Heart right ventricle (tissue), 16 donors: ENCODE measurements around the gene KCNN3. TPM values are rescaled to one million over a fixed set of nuclear protein-coding genes. Genes with fewer than 3 reads are reported as not detected.

Source experiments
- ATAC-seq, 8 donors: fragments of 200-7000 bp; cut with Tn5 transposase; one replicate each; pipeline ENCODE4 v1.9.1; 2020; ENCODE audit warnings: mild to moderate bottlenecking in 8 of 8, moderate library complexity in 8 of 8, moderate number of reproducible peaks in 1 of 8
- DNase-seq, 2 donors: peaks; one replicate each; pipeline ENCODE4 v3.0.0-alpha.2; 2020
- H3K27ac ChIP-seq, 10 donors: fragments of 200-600 bp; sonication (generic) in 2 of 10; one replicate each; pipeline versions ENCODE4 v1.5.0 to v1.8.0; 2020 to 2022; ENCODE audit warnings: mild to moderate bottlenecking in 3 of 10
- H3K27me3 ChIP-seq, 7 donors: fragments of 200-600 bp; one replicate each; pipeline ENCODE4 v1.8.0; 2021 to 2022; ENCODE audit warnings: mild to moderate bottlenecking in 2 of 7
- H3K36me3 ChIP-seq, 9 donors: fragments of 200-600 bp; sonication (generic) in 1 of 9; one replicate each; pipeline versions ENCODE4 v1.5.0 to v1.8.0; 2020 to 2022; ENCODE audit warnings: mild to moderate bottlenecking in 2 of 9
- H3K4me1 ChIP-seq, 9 donors: fragments of 200-600 bp; sonication (generic) in 1 of 9; one replicate each; pipeline versions ENCODE4 v1.5.0 to v1.8.0; 2020 to 2022; ENCODE audit warnings: mild to moderate bottlenecking in 4 of 9
- H3K4me3 ChIP-seq, 10 donors: fragments of 200-600 bp; sonication (generic) in 2 of 10; one replicate each; pipeline versions ENCODE4 v1.5.0 to v1.8.0; 2020 to 2022; ENCODE audit warnings: mild to moderate bottlenecking in 7 of 10, moderate library complexity in 2 of 10
- H3K9me3 ChIP-seq, 11 donors: fragments of 200-600 bp in 10 of 11; sonication (generic) in 2 of 11; one replicate each; pipeline versions ENCODE4 v1.5.0 to v1.8.0; 2013 to 2022; ENCODE audit warnings: mild to moderate bottlenecking in 2 of 11, control low read depth in 1 of 11, moderate library complexity in 1 of 11
- CTCF ChIP-seq, 9 donors: fragments of 200-600 bp; sonication (generic) in 2 of 9; IDR thresholded peaks; one replicate each; pipeline versions ENCODE4 v1.5.0 to v1.8.0; 2021 to 2022; ENCODE audit warnings: antibody characterized with exemption in 9 of 9, mild to moderate bottlenecking in 5 of 9, moderate library complexity in 1 of 9
- WGBS, 2 donors: extraction: QIAGEN DNeasy Blood & Tissue Kit; methylation state at CpG; one replicate each; pipeline ENCODE4 v1.1.7; 2013; ENCODE audit warnings: inconsistent platforms in 1 of 2; 5-methylcytosine and 5-hydroxymethylcytosine counted together
- intact Hi-C, 10 donors: fragments of 100-400 bp; cut with DNase I; formaldehyde crosslinking; loops; one replicate each; pipeline versions ENCODE4 v1.11.1 to v1.14.2; 2022
- polyA plus RNA-seq, 2 donors: library from polyadenylated mRNA; stranded (reverse); fragments of 200-250 nt; gene quantifications; one replicate each; pipeline ENCODE4 v1.2.3, GENCODE V29; 2013
- total RNA-seq, 10 donors: library from RNA; stranded (reverse); fragmentation: NEBNext Ultra II Directional in 3 of 10; extraction: Animal tissue kit (Norgen Biotek cat#: 25700) in 3 of 10; gene quantifications; one replicate each; pipeline versions ENCODE4 v1.2.1 to v1.2.4, GENCODE V29; 2021 to 2023
- donor health status: Arrhythmogenic right ventricular cardiomyopathy.
- donor health status: ischemic (EF 13 %, LVEDD 7.1; RV severe dilation, severe dysfunction).
- donor health status: healthy with polysubstance abuse.
- donor health status: DM: no; HTN: yes; CAD: no.
- donor health status: DM: no; HTN: no; CAD: no.
- donor health status: ischemic (EF 25% LVEDD 6.9; RV normal size, moderate dysfunction).
- donor health status: ischemic (EF 25% LVEDD 5.7; RV mildly dilated, moderate dysfunction).
- donor health status: healthy.
- donor health status: DM: yes; HTN: yes; CAD: no.
- donor health status: Ischemic cardiomyopathy.
- donor health status: ischemic (EF 35%, LVEDD 5.7; RV mildly dilated, moderate dysfunction).
- donor health status: nonischemic (EF 11% LVEDD 7.7; RV severe dilation, severe dysfunction).
- donor health status: DM: yes; HTN: yes; CAD: no.
- donor health status: PGD.
- donor health status: ischemic (EF 29% LVEDD 5.4; RV normal size, mild dysfunction).
- donor health status: nonischemic (EF 23%, LVEDD 6.1; RV moderate dilation, normal function).

The KCNN3 gene
- total and polyA plus RNA-seq, 12 donors = 0.17 to 5.9 (median 2.6) TPM

DNA sequence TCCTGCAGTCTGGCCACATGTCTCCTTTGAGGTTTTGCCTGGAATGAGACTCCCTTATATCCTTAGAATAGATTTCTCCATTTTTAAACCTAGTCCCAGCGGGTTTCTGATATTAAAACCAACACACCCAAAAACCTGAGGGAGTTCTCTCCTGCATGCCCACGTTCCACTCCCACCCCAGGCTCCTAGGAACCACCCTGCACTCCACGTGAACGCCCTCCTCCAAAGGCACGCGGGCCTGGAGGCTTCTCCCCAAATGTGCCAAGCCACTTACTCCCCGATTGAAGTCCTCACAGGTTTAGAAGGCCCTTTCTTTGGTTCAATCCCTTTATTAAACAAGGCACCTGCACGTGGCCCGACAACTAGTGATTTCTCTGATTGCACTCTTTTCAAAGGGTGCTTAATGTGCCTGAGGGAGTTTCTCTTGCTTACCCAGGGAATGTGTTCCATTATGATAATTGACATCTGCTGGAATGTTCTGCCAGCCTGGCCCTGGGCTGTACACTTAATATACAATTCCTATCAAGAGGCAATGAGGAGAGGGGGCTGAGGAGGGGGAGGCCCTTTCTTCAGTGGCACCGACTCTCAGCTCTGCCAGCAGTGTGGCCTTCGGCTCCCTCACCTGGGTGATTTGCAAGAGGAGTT is 157.8 kb downstream of the KCNN3 start:
- H3K27me3 ChIP-seq = no peaks in the 10 kb centered on the region
- DNase-seq (no peak), ATAC-seq (no peak)
- H3K4me3 ChIP-seq = no peak overlapping the region
- no peak for TF ChIP-seq CTCF (IDR thresholded peaks at IDR 0.05)
- no peak overlapping the region for H3K27ac ChIP-seq
- no peaks in the 10 kb centered on the region for H3K9me3 ChIP-seq
- 91 to 93% methylated on average over 11 of the region's 11 CpGs for WGBS, 2 donors
- H3K4me1 ChIP-seq = peaks cover 0 to 35% (median 19%) of the 10 kb centered on the region in 9 donors
- H3K36me3 ChIP-seq = peaks cover 0 to 34% (median 0%) of the 10 kb centered on the region in 9 donors
- intact Hi-C loops = no loop called here

GRCh38 chr1:154711416-154711815 is 158.7 kb downstream of the KCNN3 start:
- peaks cover 0 to 36% (median 0%) of the 10 kb centered on the region in 9 donors for H3K36me3 ChIP-seq
- ATAC-seq (no peak), DNase-seq (no peak)
- WGBS, 2 donors = 85 to 91% methylated on average over 1 of the region's 1 CpG
- intact Hi-C loops = no loop called here
- H3K4me1 ChIP-seq = peaks cover 0 to 35% (median 14%) of the 10 kb centered on the region in 9 donors
- no peak overlapping the region for H3K27ac ChIP-seq
- H3K27me3 ChIP-seq = no peaks in the 10 kb centered on the region
- no peaks in the 10 kb centered on the region for H3K9me3 ChIP-seq
- TF ChIP-seq CTCF (IDR thresholded peaks at IDR 0.05) = no peak
- no peak overlapping the region for H3K4me3 ChIP-seq

- Histone ChIP-seq H3K4me3 (no peak overlapping the region), H3K27me3 (no peaks in the 10 kb centered on the region), H3K27ac (no peak overlapping the region), H3K4me1 (peaks cover 0 to 23% (median 4%) of the 10 kb centered on the region in 9 donors), H3K9me3 (no peaks in the 10 kb centered on the region), H3K36me3 (peaks cover 0 to 36% (median 0%) of the 10 kb centered on the region in 9 donors)
- 71 to 73% methylated on average over 6 of the region's 6 CpGs for WGBS, 2 donors
- TF ChIP-seq CTCF (IDR thresholded peaks at IDR 0.05) = no peak
- DNase-seq (no peak), ATAC-seq (no peak)
- intact Hi-C loops = no loop called here
These were observed 160.0 kb downstream of the KCNN3 start for GRCh38 chr1:154710106-154710505.

DNA sequence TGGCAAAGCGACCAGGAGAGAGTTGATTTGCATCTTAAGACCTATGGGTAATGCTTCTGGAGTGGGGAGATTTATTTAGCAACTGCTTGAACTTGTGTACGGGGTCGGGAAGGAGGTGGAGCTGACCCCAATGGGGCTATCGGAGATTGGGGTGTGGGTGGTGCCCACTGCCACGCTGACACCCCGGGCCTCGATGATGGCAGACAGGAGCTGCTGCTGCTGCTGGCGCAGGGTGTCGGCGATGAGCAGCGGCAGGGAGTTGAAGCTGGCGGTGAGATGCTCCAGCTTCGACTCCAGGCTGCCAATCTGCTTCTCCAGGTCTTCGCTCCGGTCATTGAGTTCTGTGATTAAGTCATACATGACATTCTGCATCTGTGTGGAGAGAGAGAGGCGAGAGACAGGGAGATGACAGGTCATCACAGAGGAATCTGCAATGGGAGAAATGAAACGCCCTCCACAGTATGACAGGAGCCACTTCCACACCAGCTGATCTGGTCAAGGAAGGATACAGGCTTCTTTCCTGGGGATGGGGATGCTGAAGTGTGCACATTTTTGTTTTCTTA is 162.1 kb downstream of the KCNN3 start:
- H3K36me3 ChIP-seq = peaks cover 0 to 28% (median 0%) of the 10 kb centered on the region in 9 donors
- no peak for DNase-seq

More for the DNA sequence above, 162.1 kb downstream of the KCNN3 start:
- Histone ChIP-seq H3K9me3 (no peaks in the 10 kb centered on the region), H3K4me1 (peaks cover 0 to 18% (median 0%) of the 10 kb centered on the region in 9 donors), H3K27ac (no peak overlapping the region), H3K27me3 (no peaks in the 10 kb centered on the region), H3K4me3 (no peak overlapping the region)
- no peak for TF ChIP-seq CTCF (IDR thresholded peaks at IDR 0.05)
- peak in 2 of 8 donors; percentile 42 to 56 for ATAC-seq
- WGBS, 2 donors = 48 to 62% methylated on average over 17 of the region's 17 CpGs
- intact Hi-C loops = no loop called here
